GM13976 (cell line): ENCODE results near the gene DNAJC18.
A peak's percentile ranks its signal among the peaks of the same experiment; 100 is the strongest.
"Not testable (repeated sequence)": the region's sequence is repeated elsewhere in the genome, so short reads cannot be mapped to it uniquely, and the experiment has no call there.

Experiments
- DNase-seq: peaks from one replicate; pipeline ENCODE4 v3.0.0; 2012; ENCODE audit warnings: low spot score
- in situ Hi-C: fragments of 300-500 bp; cut with MboI; formaldehyde crosslinking; loops from one replicate; pipeline ENCODE4 v1.12.0; 2022; ENCODE audit warnings: low sequenced_read_pairs, mixed read lengths, inconsistent platforms; ENCODE audit not compliant: unreplicated experiment
- TF ChIP-seq, protein P1 (sequence below): IDR thresholded peaks from 2 replicates; pipeline ENCODE4 v1.5.1; 2012; ENCODE audit warnings: borderline replicate concordance, mild to moderate bottlenecking; ENCODE audit not compliant: insufficient read depth; ENCODE audit errors: extremely low read depth, missing control alignments, control extremely low read depth

Gene DNAJC18

DNA sequence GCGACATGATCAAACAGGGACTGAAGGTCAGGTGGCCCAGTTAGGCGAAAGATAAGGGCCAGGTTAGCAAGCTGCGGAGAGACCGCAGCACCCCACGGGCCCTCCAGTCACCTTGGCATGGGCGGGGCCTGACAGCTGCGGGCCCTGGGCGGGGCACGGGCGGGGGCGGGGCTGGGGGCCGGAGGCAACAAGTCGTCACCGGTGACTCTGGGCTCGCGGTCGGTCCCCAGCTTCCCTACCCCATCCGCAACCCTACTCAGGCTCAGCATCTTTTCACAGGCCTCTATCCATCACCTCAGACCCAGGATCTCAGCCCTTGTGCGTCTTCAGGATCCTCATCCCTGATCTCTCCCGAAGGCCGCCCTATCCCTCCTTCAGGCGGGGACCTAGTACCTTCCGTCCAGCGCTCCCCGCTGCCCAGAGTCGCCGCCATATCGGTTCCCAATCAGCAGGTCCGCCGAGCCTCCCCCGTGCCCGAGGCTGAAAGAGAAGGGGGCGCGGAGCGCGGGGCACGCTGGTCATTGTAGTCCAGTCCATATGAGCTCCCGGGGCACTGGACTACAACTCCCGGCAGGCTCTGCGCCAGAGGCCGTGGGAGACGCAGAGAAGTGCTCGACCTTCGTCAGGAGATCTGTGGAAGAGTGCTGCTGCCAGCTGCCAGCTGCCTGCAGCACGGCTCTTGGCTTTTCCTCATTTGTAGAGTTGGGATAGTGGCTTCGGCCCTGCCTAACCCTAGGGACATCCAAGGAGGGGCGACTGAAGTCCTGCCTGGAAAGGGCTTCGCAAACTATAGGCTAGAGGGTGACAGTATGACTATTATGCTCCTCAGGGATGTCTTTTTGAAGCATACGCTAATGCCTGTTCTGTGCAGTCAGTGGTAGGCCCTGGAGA, at the start of gene DNAJC18:
TSS of gene DNAJC18 (minus strand) at position 513 of the 891 bp plus-strand sequence. CDS start at position 433, 80 bp downstream.
- in situ Hi-C loops: no loop called here
- DNase-seq: peak; percentile 94
- TF ChIP-seq, protein P1, sequence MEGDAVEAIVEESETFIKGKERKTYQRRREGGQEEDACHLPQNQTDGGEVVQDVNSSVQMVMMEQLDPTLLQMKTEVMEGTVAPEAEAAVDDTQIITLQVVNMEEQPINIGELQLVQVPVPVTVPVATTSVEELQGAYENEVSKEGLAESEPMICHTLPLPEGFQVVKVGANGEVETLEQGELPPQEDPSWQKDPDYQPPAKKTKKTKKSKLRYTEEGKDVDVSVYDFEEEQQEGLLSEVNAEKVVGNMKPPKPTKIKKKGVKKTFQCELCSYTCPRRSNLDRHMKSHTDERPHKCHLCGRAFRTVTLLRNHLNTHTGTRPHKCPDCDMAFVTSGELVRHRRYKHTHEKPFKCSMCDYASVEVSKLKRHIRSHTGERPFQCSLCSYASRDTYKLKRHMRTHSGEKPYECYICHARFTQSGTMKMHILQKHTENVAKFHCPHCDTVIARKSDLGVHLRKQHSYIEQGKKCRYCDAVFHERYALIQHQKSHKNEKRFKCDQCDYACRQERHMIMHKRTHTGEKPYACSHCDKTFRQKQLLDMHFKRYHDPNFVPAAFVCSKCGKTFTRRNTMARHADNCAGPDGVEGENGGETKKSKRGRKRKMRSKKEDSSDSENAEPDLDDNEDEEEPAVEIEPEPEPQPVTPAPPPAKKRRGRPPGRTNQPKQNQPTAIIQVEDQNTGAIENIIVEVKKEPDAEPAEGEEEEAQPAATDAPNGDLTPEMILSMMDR: no peak

DNA sequence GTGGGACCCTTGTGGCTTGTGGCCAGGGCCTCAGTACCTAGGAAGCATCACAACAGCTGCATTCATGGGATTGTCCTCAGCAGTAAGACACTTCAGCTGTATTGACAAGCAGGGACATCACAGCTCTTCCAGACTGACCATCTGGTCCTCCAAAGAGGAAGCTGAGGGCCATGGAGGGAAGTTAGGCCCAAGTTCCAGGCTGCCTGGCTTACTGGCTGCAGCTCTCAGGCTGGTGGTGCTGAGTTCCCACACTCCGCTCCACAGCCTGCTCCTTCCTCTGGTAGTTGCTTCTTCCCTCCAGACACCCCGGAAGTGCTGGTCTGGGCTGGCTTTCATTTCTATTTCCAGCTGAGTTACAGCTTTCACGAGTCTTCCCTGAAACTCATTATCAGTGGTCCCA, 48.9 kb upstream of the DNAJC18 start:
- in situ Hi-C loops: no loop called here

DNA sequence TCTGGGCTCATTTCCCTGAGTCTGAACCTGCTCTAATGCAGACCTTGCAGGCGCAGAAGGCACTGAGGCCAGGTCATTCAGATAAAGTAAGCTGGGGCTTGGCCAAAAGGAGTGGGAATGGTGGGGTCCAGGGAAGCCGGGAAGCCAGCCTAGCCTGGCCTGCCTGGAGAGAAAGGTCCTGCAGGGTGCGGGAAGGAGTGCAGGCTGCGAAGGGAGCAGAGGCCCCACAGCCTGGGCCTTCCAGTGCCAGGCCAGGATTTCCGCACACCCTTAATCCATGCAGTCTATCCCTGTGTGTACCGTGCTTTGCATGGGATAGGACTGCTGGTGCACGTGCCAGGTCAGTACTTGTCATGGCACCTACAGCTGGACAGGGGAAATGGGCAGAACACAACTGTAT, 46.9 kb upstream of the DNAJC18 start:
- TF ChIP-seq, protein P1: no peak
- no peak for DNase-seq
- in situ Hi-C loops: no loop called here

More for the DNA sequence above, 48.9 kb upstream of the DNAJC18 start:
- TF ChIP-seq, protein P1: no peak
- DNase-seq: peak; percentile 34

DNA sequence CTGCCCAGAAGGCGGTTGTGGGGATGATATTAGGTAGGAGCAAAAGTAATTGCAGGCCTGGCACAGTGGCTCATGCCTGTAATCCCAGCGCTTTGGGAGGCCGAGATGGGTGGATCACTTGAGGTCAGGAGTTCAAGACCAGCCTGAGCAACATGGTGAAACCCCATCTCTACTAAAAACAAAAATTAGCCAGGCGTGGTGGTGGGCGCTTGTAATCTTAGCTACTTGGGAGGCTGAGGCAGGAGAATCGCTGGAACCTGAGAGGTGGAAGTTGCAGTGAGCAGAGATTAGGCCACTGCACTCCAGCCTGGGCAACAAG, 43.5 kb upstream of the DNAJC18 start:
- DNase-seq, in situ Hi-C loops: not testable (repeated sequence)

DNA sequence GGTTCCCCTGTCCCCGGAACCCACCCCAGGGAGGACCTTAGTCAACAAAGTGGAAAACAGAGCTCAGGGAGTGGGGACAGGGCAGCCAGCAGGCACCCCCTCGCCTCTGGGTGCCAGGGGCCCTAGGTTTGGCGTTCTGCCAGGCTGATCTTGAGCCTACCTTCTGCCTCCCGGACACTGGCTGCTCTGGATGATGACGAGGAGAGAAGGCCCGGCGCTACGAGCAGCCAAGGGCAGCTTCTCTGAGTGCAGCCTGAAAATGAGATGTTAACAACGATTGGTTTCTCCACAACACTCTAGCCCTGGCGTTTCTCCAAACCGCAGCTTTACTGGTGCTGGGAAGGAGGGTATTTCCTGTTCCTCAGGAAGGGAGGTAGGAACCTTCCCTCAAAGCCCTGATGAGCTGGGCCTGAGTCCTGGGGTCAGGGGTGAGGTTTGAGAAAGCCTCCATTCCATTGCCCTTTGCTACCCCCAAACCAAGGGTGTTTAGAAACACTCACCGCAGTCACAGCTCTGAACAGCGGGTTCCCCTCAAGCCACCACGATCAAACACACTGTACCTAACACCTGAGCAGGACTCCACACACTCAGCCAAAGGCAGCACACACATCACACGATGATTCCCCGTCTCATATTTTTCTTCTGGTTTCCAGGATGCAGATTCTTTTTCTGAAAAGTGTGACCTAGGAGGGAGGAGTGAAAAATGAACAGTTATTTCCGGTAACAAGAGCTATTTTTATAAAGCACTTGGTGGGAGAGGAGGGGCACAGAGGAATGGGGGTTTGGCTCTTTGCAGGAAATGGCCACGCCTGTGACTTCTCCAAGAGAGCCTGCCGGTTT, 42.9 kb upstream of the DNAJC18 start, which contains the start of gene STING1:
TSS of gene STING1 (minus strand) at position 709 of the 840 bp plus-strand sequence. CDS start 1,054 bp downstream, outside the sequence.
- TF ChIP-seq, protein P1: no peak
- in situ Hi-C loops: no loop called here
- DNase-seq: peak; percentile 68

DNA sequence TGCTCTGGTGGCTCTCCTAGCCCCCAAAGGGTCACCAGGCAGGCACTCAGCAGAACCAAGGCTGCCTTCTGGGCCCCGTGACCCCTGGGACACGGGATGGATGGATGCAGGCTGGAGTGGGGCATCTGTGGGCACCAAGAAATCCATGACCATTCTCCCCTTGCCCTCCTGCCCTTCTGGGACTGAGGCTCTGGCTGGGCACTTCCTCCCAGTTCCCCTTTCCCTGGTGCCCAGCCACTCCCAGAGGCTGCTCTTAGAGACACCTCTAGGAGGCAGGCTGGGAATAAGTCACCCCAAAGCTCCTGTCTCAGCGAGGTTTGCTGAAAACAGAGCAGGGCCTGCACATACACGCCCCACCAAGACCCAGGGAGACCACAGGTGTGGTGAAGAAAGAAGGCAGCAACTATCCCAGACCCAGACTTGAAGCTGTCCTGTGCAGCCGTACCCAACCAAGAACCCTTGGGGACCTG, 42.3 kb upstream of the DNAJC18 start:
- in situ Hi-C loops: no loop called here
- DNase-seq: peak; percentile 51
- TF ChIP-seq, protein P1: peak; percentile 7
